Astrocyte (in vitro differentiated cells and primary cell): ENCODE results near the gene SLC26A2. TPM values are rescaled to one million over a fixed set of nuclear protein-coding genes. Genes with fewer than 3 reads are reported as not detected.

Source experiments
- DNase-seq: peaks from one replicate; pipeline ENCODE4 v3.0.0-alpha.2; 2010; ENCODE audit warnings: low read depth
- FAIRE-seq: peaks from 2 replicates; lab custom pipeline; 2011; peaks lifted over from hg19 to GRCh38; lab: Jason Lieb, UNC
- H2AFZ ChIP-seq: 2 replicates; pipeline ENCODE4 v1.6.0; 2012; ENCODE audit warnings: low read depth, low read length, inconsistent platforms
- H3K27ac ChIP-seq: 2 replicates; pipeline ENCODE4 v1.5.1; 2011; ENCODE audit warnings: low read depth, low read length, inconsistent platforms
- H3K27me3 ChIP-seq: 2 replicates; pipeline ENCODE4 v1.6.0; 2011; ENCODE audit warnings: low read length, inconsistent platforms; ENCODE audit not compliant: insufficient read depth
- H3K36me3 ChIP-seq: 2 replicates; pipeline ENCODE4 v1.5.1; 2011; ENCODE audit warnings: low read length, inconsistent platforms; ENCODE audit not compliant: insufficient read depth
- H3K4me1 ChIP-seq: 2 replicates; pipeline ENCODE4 v1.5.1; 2011; ENCODE audit warnings: low read length, inconsistent platforms; ENCODE audit not compliant: insufficient read depth
- H3K4me2 ChIP-seq: 2 replicates; pipeline ENCODE4 v1.6.0; 2012; ENCODE audit warnings: low read length, inconsistent platforms
- H3K4me3 ChIP-seq: 2 replicates; pipeline ENCODE4 v1.5.1; 2011; ENCODE audit warnings: low read depth, mild to moderate bottlenecking, low read length, inconsistent platforms; ENCODE audit not compliant: insufficient read depth
- H3K79me2 ChIP-seq: 2 replicates; pipeline ENCODE4 v1.6.0; 2012; ENCODE audit warnings: mild to moderate bottlenecking, low read length, inconsistent platforms; ENCODE audit not compliant: insufficient read depth
- H3K9ac ChIP-seq: 2 replicates; pipeline ENCODE4 v1.6.0; 2012; ENCODE audit warnings: mild to moderate bottlenecking, low read length, inconsistent platforms
- H3K9me3 ChIP-seq: 2 replicates; pipeline ENCODE4 v1.5.1; 2012; ENCODE audit warnings: low read depth, mild to moderate bottlenecking, low read length, inconsistent platforms; ENCODE audit not compliant: insufficient read depth
- H4K20me1 ChIP-seq: 2 replicates; pipeline ENCODE4 v1.6.0; 2012; ENCODE audit warnings: low read length, inconsistent platforms; ENCODE audit not compliant: insufficient read depth
- H3K27ac Mint-ChIP-seq: one replicate; pipeline ENCODE4 v1.8.0; 2021; ENCODE audit warnings: mild to moderate bottlenecking, mixed read lengths; ENCODE audit not compliant: unreplicated experiment
- H3K27me3 Mint-ChIP-seq: one replicate; pipeline ENCODE4 v1.8.0; 2021; ENCODE audit warnings: low read depth, mixed read lengths; ENCODE audit not compliant: unreplicated experiment
- H3K36me3 Mint-ChIP-seq: one replicate; pipeline ENCODE4 v1.8.0; 2021; ENCODE audit warnings: low read depth, mixed read lengths; ENCODE audit not compliant: unreplicated experiment
- H3K4me1 Mint-ChIP-seq: one replicate; pipeline ENCODE4 v1.8.0; 2021; ENCODE audit warnings: low read depth, mixed read lengths; ENCODE audit not compliant: unreplicated experiment
- H3K4me3 Mint-ChIP-seq: one replicate; pipeline ENCODE4 v1.8.0; 2021; ENCODE audit warnings: mild to moderate bottlenecking, moderate library complexity, mixed read lengths; ENCODE audit not compliant: unreplicated experiment
- H3K9me3 Mint-ChIP-seq: one replicate; pipeline ENCODE4 v1.8.0; 2021; ENCODE audit warnings: mild to moderate bottlenecking, mixed read lengths; ENCODE audit not compliant: unreplicated experiment
- CTCF ChIP-seq: IDR thresholded peaks from 2 replicates; pipeline ENCODE4 v1.5.1; 2011; ENCODE audit warnings: low read depth, mild to moderate bottlenecking, inconsistent platforms, low read length, moderate library complexity; ENCODE audit not compliant: insufficient read depth
- EZH2 ChIP-seq: IDR thresholded peaks from 2 replicates; pipeline ENCODE4 v1.6.1; 2012; ENCODE audit warnings: mild to moderate bottlenecking, low read length, inconsistent platforms; ENCODE audit not compliant: insufficient read depth
- total RNA-seq: library from RNA; stranded (reverse); gene quantifications from 2 replicates; pipeline ENCODE4 v1.2.1, GENCODE V29; 2021

The SLC26A2 gene
- total RNA-seq, 1 donor from 2014 or later: 19.8 TPM

DNA sequence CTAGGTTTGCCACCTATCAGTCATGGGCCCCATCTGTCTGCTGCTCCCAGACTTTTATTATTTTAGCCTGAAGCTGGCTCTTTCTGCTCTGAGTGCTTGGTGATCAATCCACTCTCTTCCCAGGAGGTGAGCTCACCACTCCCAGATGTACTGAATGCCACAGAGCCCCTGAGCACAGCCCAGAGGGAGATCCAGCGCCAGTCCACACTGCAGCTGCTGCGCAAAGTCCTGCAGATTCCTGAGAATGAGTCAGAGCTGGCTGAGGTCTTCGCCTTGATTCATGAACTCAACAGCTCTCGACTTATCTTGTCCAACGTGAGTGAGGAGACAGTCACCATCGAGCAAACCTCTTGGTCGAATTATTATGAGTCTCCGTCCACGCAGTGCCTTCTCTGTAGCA is 76.0 kb downstream of the SLC26A2 start:
- H3K4me1 ChIP-seq: peaks cover 29% of the 10 kb centered on the region
- Mint-ChIP-seq H3K27ac (peak overlapping the region; percentile 78), H3K9me3 (no peaks in the 10 kb centered on the region), H3K36me3 (peaks cover 51% of the 10 kb centered on the region), H3K27me3 (no peaks in the 10 kb centered on the region), H3K4me3 (peak overlapping the region; percentile 47), H3K4me1 (peaks cover 49% of the 10 kb centered on the region)
- FAIRE-seq: peak; percentile 90
- no peak for TF ChIP-seq CTCF
- TF ChIP-seq EZH2: no peak
- peak; percentile 99 for DNase-seq
- H3K36me3 ChIP-seq: peaks cover 63% of the 10 kb centered on the region
- no peak overlapping the region for H2AFZ ChIP-seq
- H4K20me1 ChIP-seq: no peaks in the 10 kb centered on the region
- H3K27me3 ChIP-seq: no peaks in the 10 kb centered on the region
- H3K27ac ChIP-seq: peak overlapping the region; percentile 73
- peak overlapping the region; percentile 36 for H3K9ac ChIP-seq
- H3K4me2 ChIP-seq: peak overlapping the region; percentile 58
- peaks cover 22% of the 10 kb centered on the region for H3K79me2 ChIP-seq
- H3K4me3 ChIP-seq: no peak overlapping the region
- no peaks in the 10 kb centered on the region for H3K9me3 ChIP-seq

Other genes starting within 250 kb of the SLC26A2 start
- 3.8 and 4.2 TPM in 2 replicates for gene PPARGC1B, start 230.4 kb upstream of the SLC26A2 start, total RNA-seq
- gene PDE6A, start 16.0 kb upstream of the SLC26A2 start, total RNA-seq: 0.14 and 0.17 TPM in 2 replicates
- gene TIGD6, start 39.9 kb downstream of the SLC26A2 start, total RNA-seq: 5.5 and 6.2 TPM in 2 replicates
- 58.1 and 58.6 TPM in 2 replicates for gene HMGXB3, start 40.0 kb downstream of the SLC26A2 start, total RNA-seq
- 1.4 and 1.6 TPM in 2 replicates for gene CSF1R, start 125.8 kb downstream of the SLC26A2 start, total RNA-seq
- gene PDGFRB, start 195.1 kb downstream of the SLC26A2 start, total RNA-seq: 78.8 and 96.6 TPM in 2 replicates
- gene CDX1, start 206.0 kb downstream of the SLC26A2 start, total RNA-seq: 0.50 TPM in 1 of 2 replicates, not detected in the other
- not detected in 2 replicates for gene SLC6A7, start 229.3 kb downstream of the SLC26A2 start, total RNA-seq